A673 (cell line): ENCODE results near the gene PAM16.

ENCODE experiments used
- EZH2 ChIP-seq: fragments of 200-600 bp; sonication (generic); IDR thresholded peaks from 2 replicates; pipeline ENCODE4 v1.6.1; 2017; ENCODE audit warnings: borderline replicate concordance, low read depth, mild to moderate bottlenecking, mixed read lengths, antibody characterized with exemption, low read length; ENCODE audit not compliant: poor library complexity, severe bottlenecking
- TF ChIP-seq, protein P1 (sequence below): fragments of 300-800, 200-600 bp; sonication (generic); conservative IDR thresholded peaks from 2 replicates; pipeline ENCODE4 v1.5.1; 2017; ENCODE audit warnings: low read depth, mild to moderate bottlenecking, antibody characterized with exemption, low read length, moderate library complexity, mixed read lengths

DNA sequence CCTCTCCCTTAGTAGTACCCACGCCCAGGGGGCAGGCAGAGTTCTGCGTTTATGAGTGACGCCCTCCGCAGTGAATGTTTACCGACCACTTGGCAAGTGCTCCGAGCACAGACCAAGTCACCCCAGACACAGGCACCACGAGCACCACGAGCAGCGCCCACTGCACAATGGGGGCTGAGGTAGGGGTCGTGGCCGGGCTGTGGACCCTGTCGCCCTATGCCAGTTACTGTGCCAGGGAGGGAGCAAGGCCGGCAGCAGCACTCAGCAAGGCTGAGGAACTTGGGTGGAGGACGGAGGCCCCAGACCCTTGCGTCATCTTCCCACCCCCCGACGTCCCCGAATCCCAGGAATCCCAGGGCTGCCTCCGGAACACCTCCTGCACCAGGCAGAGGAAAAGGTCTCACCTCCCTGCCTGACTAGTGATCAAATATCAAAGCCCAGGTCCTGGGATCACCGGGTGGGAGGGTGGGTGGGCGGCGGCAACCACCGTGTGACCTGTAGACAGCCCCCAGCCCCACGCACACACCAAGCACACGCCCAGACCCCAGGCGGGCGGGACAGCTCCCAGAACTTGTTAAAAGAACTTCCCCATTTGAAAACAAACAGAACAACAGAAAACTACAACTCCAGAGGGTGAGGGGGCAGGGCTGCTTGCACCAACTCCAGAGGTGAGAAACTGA lies 25.9 kb upstream of the PAM16 start:
- TF ChIP-seq, protein P1, sequence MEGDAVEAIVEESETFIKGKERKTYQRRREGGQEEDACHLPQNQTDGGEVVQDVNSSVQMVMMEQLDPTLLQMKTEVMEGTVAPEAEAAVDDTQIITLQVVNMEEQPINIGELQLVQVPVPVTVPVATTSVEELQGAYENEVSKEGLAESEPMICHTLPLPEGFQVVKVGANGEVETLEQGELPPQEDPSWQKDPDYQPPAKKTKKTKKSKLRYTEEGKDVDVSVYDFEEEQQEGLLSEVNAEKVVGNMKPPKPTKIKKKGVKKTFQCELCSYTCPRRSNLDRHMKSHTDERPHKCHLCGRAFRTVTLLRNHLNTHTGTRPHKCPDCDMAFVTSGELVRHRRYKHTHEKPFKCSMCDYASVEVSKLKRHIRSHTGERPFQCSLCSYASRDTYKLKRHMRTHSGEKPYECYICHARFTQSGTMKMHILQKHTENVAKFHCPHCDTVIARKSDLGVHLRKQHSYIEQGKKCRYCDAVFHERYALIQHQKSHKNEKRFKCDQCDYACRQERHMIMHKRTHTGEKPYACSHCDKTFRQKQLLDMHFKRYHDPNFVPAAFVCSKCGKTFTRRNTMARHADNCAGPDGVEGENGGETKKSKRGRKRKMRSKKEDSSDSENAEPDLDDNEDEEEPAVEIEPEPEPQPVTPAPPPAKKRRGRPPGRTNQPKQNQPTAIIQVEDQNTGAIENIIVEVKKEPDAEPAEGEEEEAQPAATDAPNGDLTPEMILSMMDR, result no peak
- no peak for TF ChIP-seq EZH2
